ENCODE measurements around the gene TAF11.
"Not testable (repeated sequence)": the region's sequence is repeated elsewhere in the genome, so short reads cannot be mapped to it uniquely, and the experiment has no call there.

Gene TAF11

DNA sequence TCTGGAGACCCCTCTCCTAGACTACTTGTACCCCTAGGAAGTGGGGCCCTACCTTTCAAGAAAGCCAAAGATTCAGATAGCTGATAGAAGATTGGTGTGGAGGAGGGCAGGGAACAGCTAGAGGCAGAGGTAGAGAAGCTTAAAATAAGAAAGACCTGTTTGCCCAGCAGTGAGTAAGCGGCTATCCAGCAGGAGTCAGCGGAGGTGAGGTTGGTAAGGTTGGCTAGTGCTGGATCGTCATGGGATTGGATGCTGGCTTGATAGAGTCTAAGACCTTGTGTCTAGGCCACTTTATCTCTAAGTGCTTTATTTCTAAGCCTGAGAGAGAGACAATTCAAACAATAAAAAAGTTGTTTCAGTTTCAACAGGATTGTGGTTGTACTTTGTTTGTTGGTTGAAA, 20.4 kb upstream of the TAF11 start:
- H3K4me3 ChIP-seq (ENCODE audit: low read depth, low read length), result no peak overlapping the region
- DNase-seq (ENCODE audit: low read depth), result no peak

GRCh38 chr6:34906826-34907225, 19.0 kb upstream of the TAF11 start:
- DNase-seq (ENCODE audit: low read depth), result no peak

DNA sequence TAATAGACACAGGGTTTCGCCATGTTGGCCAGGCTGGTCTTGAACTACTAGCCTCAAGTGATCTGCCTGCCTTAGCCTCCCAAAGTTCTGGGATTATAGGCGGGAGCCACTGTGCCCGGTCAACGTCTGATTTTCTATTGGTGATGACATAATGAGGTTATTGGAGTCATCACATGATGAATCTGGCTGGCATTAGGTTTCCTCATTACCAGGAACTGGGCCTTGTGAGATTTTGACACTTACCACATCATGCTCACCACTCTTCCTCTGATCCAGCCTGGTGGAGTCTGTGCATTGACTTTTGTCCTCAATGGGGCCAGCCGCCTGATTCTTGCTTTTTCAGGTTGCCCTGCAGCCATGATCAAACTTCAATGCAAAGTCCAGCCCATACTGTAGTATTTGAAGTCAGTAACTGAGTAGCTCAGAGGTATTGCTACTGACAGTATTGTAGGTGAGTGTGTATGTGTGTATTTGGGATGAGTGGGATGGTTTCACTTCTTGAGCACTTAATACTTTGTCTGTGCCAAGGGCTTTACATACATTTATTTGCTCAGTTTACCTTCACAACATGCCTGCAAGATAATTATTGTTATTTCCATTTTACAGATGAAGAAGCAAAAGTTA, 17.3 kb upstream of the TAF11 start:
- no peak overlapping the region for H3K4me3 ChIP-seq (ENCODE audit: low read depth, low read length)
- DNase-seq (ENCODE audit: low read depth), result no peak

More at GRCh38 chr6:34906826-34907225, 19.0 kb upstream of the TAF11 start:
- no peak overlapping the region for H3K4me3 ChIP-seq (ENCODE audit: low read depth, low read length)

GRCh38 chr6:34901930-34902329, 14.1 kb upstream of the TAF11 start:
- no peak for DNase-seq (ENCODE audit: low read depth)
- H3K4me3 ChIP-seq (ENCODE audit: low read depth, low read length), result no peak overlapping the region

- no peak for DNase-seq (ENCODE audit: low read depth)
- H3K4me3 ChIP-seq (ENCODE audit: low read depth, low read length), result no peak overlapping the region
These were observed 12.6 kb upstream of the TAF11 start for GRCh38 chr6:34900321-34901031.

- DNase-seq (ENCODE audit: low read depth); H3K4me3 ChIP-seq (ENCODE audit: low read depth, low read length): not testable (repeated sequence)
These were observed 11.9 kb upstream of the TAF11 start for GRCh38 chr6:34899748-34900147.

DNA sequence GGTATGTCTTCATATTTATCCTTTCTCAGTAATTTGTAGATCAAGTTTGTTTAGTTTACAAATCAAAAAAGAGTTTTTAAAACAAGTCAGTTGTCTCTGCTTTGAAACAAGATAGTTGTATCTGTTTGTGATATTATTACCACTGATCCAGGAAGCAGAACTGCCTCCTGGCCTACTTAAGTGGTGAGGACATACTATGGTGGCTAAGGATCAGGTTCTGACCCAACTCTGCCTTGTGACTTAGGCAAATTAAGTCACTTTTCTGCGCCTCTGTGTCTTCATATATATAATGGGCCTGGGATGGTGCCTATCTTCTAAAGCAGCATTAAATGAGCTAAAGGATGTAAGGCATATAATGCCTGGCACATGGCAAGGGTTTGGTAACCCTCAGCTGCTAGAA, 9.9 kb upstream of the TAF11 start:
- no peak overlapping the region for H3K4me3 ChIP-seq (ENCODE audit: low read depth, low read length)
- no peak for DNase-seq (ENCODE audit: low read depth)

DNA sequence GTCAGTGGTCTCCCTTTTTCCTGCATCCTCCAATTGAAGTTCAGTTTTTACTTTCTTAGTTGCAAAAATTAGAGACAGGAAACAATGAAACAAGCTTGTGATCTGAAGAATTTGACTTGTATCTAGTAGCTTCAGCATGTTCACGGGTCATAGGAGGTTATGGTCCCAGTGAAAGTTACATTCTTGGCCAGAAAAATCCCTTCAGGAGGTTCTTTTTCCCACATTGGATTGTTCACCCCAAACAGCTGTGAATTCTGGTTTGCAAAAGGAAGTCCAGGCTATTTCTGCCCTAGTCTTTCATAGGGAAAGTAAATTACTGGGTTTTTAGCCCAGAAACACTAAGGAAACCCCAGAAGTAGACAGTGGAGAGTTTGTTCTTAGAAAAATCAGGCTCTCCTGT, 9.3 kb upstream of the TAF11 start:
- no peak overlapping the region for H3K4me3 ChIP-seq (ENCODE audit: low read depth, low read length)
- DNase-seq (ENCODE audit: low read depth), result no peak

DNA sequence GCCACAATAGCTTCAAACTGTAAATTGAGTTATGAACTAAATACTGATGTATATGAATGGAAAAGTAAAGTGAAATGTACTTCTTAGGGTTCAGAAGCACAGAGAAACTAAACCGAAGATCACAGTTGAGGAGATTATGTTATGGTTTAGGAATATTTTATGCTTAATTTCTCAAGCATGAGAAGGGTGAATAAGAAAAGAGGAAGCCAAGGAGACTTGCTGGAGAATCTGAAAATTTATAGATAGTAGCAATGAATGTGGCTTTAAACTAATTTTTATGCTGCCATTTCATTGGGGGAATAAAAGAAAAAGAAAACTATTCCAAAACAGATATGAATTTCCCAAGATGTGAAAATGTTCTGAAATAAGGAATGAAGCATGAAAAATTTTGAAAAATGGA, 6.9 kb upstream of the TAF11 start:
- DNase-seq (ENCODE audit: low read depth), result no peak
- H3K4me3 ChIP-seq (ENCODE audit: low read depth, low read length), result no peak overlapping the region

DNA sequence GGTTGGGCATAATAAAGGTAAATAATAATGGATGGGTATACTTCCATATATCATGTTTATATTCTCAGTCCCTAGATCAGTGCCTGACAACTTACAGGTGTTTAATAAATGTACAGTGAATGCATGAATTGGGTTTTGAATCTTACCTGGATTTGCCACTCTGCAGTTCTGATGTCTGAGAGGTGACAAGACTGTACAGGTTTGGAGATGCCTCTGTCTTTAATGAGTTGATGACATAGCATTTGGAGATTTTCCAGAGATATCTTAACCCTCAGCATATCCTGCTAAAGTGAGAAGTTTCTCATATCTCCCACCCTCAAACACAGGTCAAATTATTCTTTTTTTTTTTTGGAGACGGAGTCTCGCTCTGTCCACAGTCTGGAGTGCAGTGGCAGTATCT, 3.5 kb upstream of the TAF11 start:
- H3K4me3 ChIP-seq (ENCODE audit: low read depth, low read length), result no peak overlapping the region
- no peak for DNase-seq (ENCODE audit: low read depth)

GRCh38 chr6:34890533-34890925, 2.7 kb upstream of the TAF11 start:
- peak overlapping the region; percentile 96 for H3K4me3 ChIP-seq (ENCODE audit: low read depth, low read length)

DNA sequence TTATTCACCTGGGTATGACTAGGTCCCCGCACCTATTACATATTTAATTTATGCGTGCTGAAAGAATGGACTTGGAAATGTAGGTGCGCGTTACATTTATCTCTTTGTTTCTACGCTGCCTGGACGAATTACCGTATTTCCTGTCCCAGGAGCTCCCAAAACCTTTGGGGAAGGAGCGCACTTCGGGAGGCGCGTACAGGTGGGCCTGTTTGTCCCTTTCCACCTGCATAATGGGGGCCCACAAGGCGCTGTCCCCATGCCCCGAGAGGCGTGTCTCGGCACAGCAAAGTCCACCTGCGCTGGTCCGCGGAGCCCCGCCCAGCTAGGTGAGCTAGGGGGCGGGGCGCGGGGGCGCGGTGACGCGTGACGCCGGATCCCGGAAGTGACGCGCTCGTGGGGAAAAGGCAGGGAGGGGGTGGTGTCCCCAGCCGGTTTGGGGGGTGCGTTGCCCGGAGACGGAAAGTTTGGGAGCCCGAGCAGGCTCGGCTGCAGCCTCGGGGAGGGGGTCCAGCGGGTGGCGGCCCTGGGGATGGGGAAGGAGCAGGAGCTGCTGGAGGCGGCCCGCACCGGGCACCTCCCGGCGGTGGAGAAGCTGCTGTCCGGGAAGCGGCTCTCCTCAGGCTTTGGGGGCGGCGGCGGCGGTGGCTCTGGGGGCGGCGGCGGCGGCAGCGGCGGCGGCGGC, 1.2 kb upstream of the TAF11 start, which contains the start of gene ANKS1A:
TSS of gene ANKS1A (plus strand) at position 382 of the 682 bp plus-strand sequence. CDS start at position 530, 148 bp downstream.
- DNase-seq (ENCODE audit: low read depth), result no peak
- peak within 1 kb of the TSS; percentile 96 for H3K4me3 ChIP-seq (ENCODE audit: low read depth, low read length)

More at GRCh38 chr6:34890533-34890925, 2.7 kb upstream of the TAF11 start:
- DNase-seq (ENCODE audit: low read depth), result no peak

- peak overlapping the region; percentile 96 for H3K4me3 ChIP-seq (ENCODE audit: low read depth, low read length)
These were observed 643 bp upstream of the TAF11 start for GRCh38 chr6:34888514-34888856.

GRCh38 chr6:34885837-34886236, 2.0 kb downstream of the TAF11 start:
- not testable (repeated sequence) for H3K4me3 ChIP-seq (ENCODE audit: low read depth, low read length); DNase-seq (ENCODE audit: low read depth)

More at GRCh38 chr6:34888514-34888856, 643 bp upstream of the TAF11 start:
- no peak for DNase-seq (ENCODE audit: low read depth)

DNA sequence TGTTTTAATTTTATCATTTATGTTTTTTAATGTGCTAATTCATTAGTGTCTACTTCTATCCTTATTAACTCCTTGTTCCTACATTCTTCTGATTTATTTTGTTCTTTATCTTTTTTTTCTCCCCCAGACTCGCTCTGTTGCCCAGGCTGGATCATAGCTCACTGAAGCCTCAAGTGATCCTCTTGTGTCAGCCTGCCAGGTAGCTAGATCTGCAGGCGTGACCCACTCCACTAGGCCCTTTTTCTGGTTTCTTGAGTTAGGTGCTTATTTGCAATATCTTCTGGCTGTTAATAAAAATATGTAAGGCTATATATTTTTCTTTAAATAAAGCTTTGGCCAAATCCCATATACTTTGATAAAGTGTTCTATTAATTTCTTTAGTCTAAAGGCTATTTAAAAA, 2.8 kb downstream of the TAF11 start:
- H3K4me3 ChIP-seq (ENCODE audit: low read depth, low read length), result no peak overlapping the region
- DNase-seq (ENCODE audit: low read depth), result no peak

- DNase-seq (ENCODE audit: low read depth); H3K4me3 ChIP-seq (ENCODE audit: low read depth, low read length): not testable (repeated sequence)
These were observed 3.8 kb downstream of the TAF11 start for GRCh38 chr6:34884073-34884472.

GRCh38 chr6:34877869-34878485, 9.9 kb downstream of the TAF11 start:
- H3K4me3 ChIP-seq (ENCODE audit: low read depth, low read length), result no peak overlapping the region
- DNase-seq (ENCODE audit: low read depth), result no peak

GRCh38 chr6:34877259-34877658, 10.6 kb downstream of the TAF11 start:
- no peak for DNase-seq (ENCODE audit: low read depth)
- H3K4me3 ChIP-seq (ENCODE audit: low read depth, low read length), result no peak overlapping the region

- DNase-seq (ENCODE audit: low read depth), result no peak
- H3K4me3 ChIP-seq (ENCODE audit: low read depth, low read length), result no peak overlapping the region
These were observed 11.4 kb downstream of the TAF11 start for GRCh38 chr6:34876472-34876871.

Measured in skeletal muscle cell (primary cell).